NCI-H2107 (cell line): ENCODE measurements around the gene PRKG1.
"Not testable (repeated sequence)": the region's sequence is repeated elsewhere in the genome, so short reads cannot be mapped to it uniquely, and the experiment has no call there.

Source experiments
- DNase-seq: peaks from one replicate; lab custom pipeline; 2025; lab: John Stamatoyannopoulos, UW

The PRKG1 gene

GRCh38 chr10:51510231-51510630 lies 435.9 kb downstream of the PRKG1 start:
- no peak for DNase-seq

- DNase-seq, result no peak
These were observed 447.3 kb downstream of the PRKG1 start for GRCh38 chr10:51521605-51522004.

- DNase-seq, result no peak
These were observed 448.6 kb downstream of the PRKG1 start for GRCh38 chr10:51522858-51523257.

GRCh38 chr10:51523440-51523839 lies 449.2 kb downstream of the PRKG1 start:
- DNase-seq, result no peak

- no peak for DNase-seq
These were observed 449.8 kb downstream of the PRKG1 start for GRCh38 chr10:51524041-51524440.

GRCh38 chr10:51527522-51528219 lies 453.4 kb downstream of the PRKG1 start:
- no peak for DNase-seq

DNA sequence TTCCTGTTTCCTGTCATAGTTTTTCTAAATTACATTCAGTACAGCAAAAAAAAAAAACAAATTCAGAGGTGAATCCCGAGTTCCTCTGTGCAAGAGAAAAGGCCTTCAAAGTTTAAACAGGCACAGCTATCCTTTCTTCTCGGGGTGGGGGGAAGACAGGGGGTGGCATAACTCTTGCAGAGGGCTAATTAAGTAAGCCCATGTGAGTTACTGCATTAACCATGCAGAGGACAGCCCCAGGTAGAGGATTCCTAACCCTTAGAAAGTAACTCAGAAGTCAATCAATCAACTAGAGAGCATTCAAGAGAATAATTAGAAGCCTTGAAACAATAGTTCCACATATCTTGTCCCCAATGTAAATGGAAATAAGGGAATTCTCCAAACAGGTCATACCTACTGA lies 454.2 kb downstream of the PRKG1 start:
- no peak for DNase-seq

- no peak for DNase-seq
These were observed 456.3 kb downstream of the PRKG1 start for GRCh38 chr10:51530541-51530940.

DNA sequence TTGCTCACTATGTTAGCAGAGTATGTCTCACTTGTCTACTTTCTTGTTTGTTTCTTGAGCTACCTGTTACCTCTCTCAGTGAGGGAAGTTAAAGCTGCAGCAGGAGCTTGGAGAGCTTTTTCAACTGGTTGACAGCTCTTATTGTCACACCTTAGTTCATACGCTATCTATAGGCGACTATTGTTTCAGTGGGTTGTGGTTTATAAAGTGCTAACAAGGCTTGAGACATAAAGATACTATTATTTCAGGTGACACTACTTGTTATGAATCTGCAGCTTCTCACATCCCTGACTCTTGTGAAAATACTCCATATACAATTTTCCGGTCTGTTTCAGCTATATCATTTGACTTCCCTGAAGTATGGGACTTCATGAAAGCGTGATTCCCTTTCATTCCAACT lies 457.8 kb downstream of the PRKG1 start:
- DNase-seq, result no peak

DNA sequence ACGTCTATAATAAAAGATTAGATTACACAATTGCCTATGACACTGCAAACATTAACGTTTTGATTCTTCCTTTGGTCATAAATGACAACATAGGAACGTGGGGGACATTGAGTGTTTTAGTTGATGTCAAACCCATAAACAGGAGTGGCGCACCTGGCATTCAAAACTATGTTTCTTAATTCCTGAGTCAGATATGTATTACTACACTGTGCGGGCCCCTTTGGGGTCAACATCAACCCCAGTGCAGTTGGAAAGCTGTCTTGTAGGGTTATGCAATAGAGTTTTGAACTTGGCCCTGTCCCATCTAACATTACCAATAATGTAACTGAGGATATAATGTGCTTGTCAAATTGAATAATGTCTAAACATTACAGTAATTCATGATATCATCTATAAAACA lies 468.6 kb downstream of the PRKG1 start:
- no peak for DNase-seq

GRCh38 chr10:51544933-51545332 lies 470.6 kb downstream of the PRKG1 start:
- DNase-seq, result no peak

DNA sequence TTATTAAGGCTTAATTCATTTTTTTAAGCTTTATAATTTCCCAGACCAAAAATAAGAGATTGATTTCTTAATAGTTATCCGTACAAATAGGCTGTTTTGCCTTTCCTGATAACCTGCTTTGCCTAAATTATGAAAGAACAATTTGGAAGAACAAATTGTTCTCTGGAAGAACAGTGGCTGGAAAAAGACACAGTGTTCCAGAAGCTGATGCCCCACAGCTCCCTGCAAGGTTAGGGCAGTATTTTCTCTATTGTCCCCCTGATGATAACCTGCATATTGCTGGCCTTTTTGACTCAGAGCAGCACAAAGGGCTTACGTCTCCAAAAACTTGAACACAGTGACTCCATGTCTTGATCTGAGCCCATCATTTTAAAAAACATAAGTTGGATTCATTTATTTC lies 473.7 kb downstream of the PRKG1 start:
- DNase-seq, result no peak

- DNase-seq, result no peak
These were observed 478.6 kb downstream of the PRKG1 start for GRCh38 chr10:51552879-51553278.

- DNase-seq, result no peak
These were observed 490.7 kb downstream of the PRKG1 start for GRCh38 chr10:51564896-51565510.

DNA sequence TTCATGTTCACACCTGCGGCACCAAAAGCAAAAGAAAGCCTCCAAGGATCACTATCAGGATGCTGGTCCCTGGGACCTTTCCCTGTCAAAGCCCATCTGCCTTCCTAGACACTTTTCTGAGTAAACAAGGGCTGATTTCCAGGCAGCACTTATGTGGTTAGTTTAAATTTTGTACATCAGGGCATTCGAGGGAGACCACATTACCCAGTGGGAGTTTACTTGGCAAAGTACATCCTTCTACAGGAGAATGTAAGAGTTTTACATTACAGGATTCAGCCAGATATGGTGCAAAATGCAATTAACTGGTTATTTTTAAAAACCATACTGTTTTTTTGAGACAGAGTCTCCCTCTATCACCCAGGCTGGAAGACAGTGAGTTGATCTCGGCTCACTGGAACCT lies 493.0 kb downstream of the PRKG1 start:
- no peak for DNase-seq

- DNase-seq, result no peak
These were observed 495.2 kb downstream of the PRKG1 start for GRCh38 chr10:51569467-51569866.

GRCh38 chr10:51574248-51575048 lies 500.2 kb downstream of the PRKG1 start:
- DNase-seq, result no peak

DNA sequence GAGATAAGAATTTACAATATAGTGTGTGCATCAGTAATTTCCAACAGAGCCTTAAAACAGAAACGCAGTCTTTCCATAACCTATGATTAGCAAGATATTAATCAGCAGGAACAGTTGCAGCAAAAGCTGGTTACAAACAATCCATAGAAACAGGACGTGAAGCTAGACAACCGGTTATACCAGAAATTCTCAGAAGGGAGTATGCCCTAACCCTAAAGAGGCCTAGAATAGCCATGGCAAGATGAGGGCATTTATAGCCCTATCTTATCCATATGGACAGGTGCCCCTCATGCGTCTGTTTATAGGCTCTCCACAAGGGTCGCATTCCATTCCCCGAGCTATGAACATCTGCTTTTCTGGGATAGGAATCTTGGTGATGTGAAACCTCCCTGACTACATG lies 506.9 kb downstream of the PRKG1 start:
- not testable (repeated sequence) for DNase-seq

DNA sequence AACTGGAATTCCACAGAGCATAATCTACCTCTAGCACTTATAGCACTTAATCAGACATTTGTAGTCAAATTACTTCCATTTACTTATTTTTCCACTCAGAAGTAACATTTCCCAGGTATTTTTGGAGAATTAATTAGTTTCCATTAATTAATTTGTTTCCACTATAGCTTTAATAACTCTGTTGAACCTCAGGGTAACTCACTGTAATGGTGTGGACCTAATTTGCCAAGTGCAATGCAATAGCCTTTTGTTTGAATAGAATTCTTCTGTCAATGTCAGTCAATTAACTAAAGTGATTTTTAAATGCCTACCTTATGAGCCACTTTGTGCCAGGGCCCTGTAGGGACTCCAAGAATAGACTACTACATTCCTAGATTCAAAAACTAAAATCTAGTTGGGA lies 509.7 kb downstream of the PRKG1 start:
- no peak for DNase-seq

GRCh38 chr10:51585742-51586141 lies 511.5 kb downstream of the PRKG1 start:
- no peak for DNase-seq

DNA sequence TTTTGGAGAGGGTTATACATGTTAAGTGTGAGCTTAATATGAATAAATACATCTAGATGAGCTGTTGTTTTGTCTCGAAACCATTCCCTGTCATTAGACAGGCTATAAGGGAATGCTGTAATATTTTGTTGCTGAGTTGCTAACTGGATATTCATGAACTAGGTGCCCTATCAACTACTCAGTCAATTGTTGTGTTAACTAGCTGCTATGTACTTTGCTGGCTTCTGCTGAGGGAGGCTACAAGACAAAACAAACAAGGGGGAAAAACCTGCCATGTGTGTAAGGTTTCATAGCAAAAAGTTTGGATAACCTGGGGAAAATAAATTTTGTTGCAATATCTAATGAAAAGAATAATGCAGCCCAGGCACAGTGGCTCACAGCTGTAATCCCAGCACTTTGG lies 514.7 kb downstream of the PRKG1 start:
- DNase-seq, result no peak

GRCh38 chr10:51590818-51591217 lies 516.5 kb downstream of the PRKG1 start:
- DNase-seq, result no peak

- DNase-seq, result no peak
These were observed 522.4 kb downstream of the PRKG1 start for GRCh38 chr10:51596695-51597094.
